Endothelial cell of umbilical vein (primary cell): ENCODE results near the gene GNG10. TPM values are rescaled to one million over a fixed set of nuclear protein-coding genes. Genes with fewer than 3 reads are reported as not detected.

Source experiments
- BruUV-seq: library from RNA; stranded (reverse); fragments of 400-500 nt; replicated peaks from 2 replicates; lab custom pipeline; 2021; lab: Mats Ljungman, UMichigan
- CTCF ChIA-PET: fragments of 300-600, 350-600 bp; sonication (Branson Sonifier 250); formaldehyde crosslinking; loops from one replicate; lab custom pipeline; 2021; ENCODE audit warnings: antibody characterized with exemption, inconsistent platforms; lab: Charles Lee
- POLR2A ChIA-PET: fragments of 300-600, 350-600 bp; sonication (Branson Sonifier 250); formaldehyde crosslinking; loops from one replicate; lab custom pipeline; 2021; ENCODE audit warnings: antibody characterized with exemption, inconsistent platforms; lab: Charles Lee
- DNase-seq: peaks from one replicate; pipeline ENCODE4 v3.0.0-alpha.2; 2011; ENCODE audit warnings: low read depth, low spot score
- FAIRE-seq: peaks from 2 replicates; lab custom pipeline; 2011; peaks lifted over from hg19 to GRCh38; lab: Jason Lieb, UNC
- H2AFZ ChIP-seq: 2 replicates; pipeline ENCODE4 v1.6.0; 2012; ENCODE audit warnings: low read depth, low read length, control low read depth, inconsistent platforms
- H3K27ac ChIP-seq: 2 replicates; pipeline ENCODE4 v1.5.1; 2011; ENCODE audit warnings: low read depth, mild to moderate bottlenecking, control low read depth, low read length, moderate library complexity; ENCODE audit not compliant: insufficient read depth
- H3K27me3 ChIP-seq, 2 experiments: 2 replicates each; pipeline versions ENCODE4 v1.6.0 to v1.6.1; 2011; ENCODE audit warnings: low read length in 2 of 2, mixed read lengths in 1 of 2; ENCODE audit not compliant: control insufficient read depth in 2 of 2, insufficient read depth in 2 of 2
- H3K36me3 ChIP-seq, 2 experiments: 2 replicates in 1 of 2; 3 replicates in 1 of 2; pipeline ENCODE4 v1.5.1; 2011; ENCODE audit warnings: low read length in 2 of 2, mild to moderate bottlenecking in 1 of 2, moderate library complexity in 1 of 2; ENCODE audit not compliant: control insufficient read depth in 2 of 2, insufficient read depth in 2 of 2; ENCODE audit errors: extremely low read depth in 1 of 2
- H3K4me1 ChIP-seq: 3 replicates; pipeline ENCODE4 v1.5.1; 2011; ENCODE audit warnings: mild to moderate bottlenecking, low read length; ENCODE audit not compliant: control insufficient read depth, insufficient read depth; ENCODE audit errors: extremely low read depth
- H3K4me2 ChIP-seq: 2 replicates; pipeline ENCODE4 v1.6.1; 2011; ENCODE audit warnings: low read length, control low read depth, mixed read lengths; ENCODE audit not compliant: insufficient read depth
- H3K4me3 ChIP-seq, 3 experiments: fragments of 200-600 bp in 1 of 3; sonication (generic), shearing (Covaris generic) in 1 of 3; replicated peaks in 1 of 3; 2 replicates each; pipeline ENCODE4 v1.5.1; 2011 to 2016; ENCODE audit warnings: control low read depth in 3 of 3, low read length in 3 of 3, mild to moderate bottlenecking in 2 of 3, inconsistent platforms in 1 of 3, low read depth in 1 of 3, moderate library complexity in 1 of 3; ENCODE audit not compliant: insufficient read depth in 1 of 3
- H3K79me2 ChIP-seq: 2 replicates; pipeline ENCODE4 v1.6.0; 2012; ENCODE audit warnings: low read length, inconsistent platforms; ENCODE audit not compliant: control insufficient read depth, insufficient read depth
- H3K9ac ChIP-seq: replicated peaks from 2 replicates; pipeline ENCODE3; 2011; ENCODE audit warnings: low read length, control low read depth; ENCODE audit not compliant: insufficient read depth; ENCODE audit errors: extremely low read depth
- H3K9me1 ChIP-seq: replicated peaks from 3 replicates; pipeline ENCODE4 v1.6.0; 2011; ENCODE audit warnings: mild to moderate bottlenecking, low read length; ENCODE audit not compliant: control insufficient read depth, insufficient read depth; ENCODE audit errors: extremely low read depth
- H3K9me3 ChIP-seq: replicated peaks from 2 replicates; pipeline ENCODE4 v1.5.1; 2012; ENCODE audit warnings: low read length, inconsistent platforms; ENCODE audit not compliant: control insufficient read depth, insufficient read depth
- H4K20me1 ChIP-seq: replicated peaks from 2 replicates; pipeline ENCODE3; 2011; ENCODE audit warnings: mild to moderate bottlenecking, low read length; ENCODE audit not compliant: control insufficient read depth, insufficient read depth; ENCODE audit errors: extremely low read depth
- CTCF ChIP-seq, 2 donors: IDR thresholded peaks; 1 replicate in 1 of 2; 2 replicates in 1 of 2; pipeline ENCODE4 v1.5.1; 2011; ENCODE audit warnings: low read length in 2 of 2, mild to moderate bottlenecking in 2 of 2, moderate library complexity in 2 of 2, control low read depth in 1 of 2, inconsistent platforms in 1 of 2, low read depth in 1 of 2; ENCODE audit not compliant: insufficient read depth in 1 of 2; ENCODE audit errors: extremely low read depth in 1 of 2
- EZH2 ChIP-seq: IDR thresholded peaks from 2 replicates; pipeline ENCODE4 v1.6.1; 2012; ENCODE audit warnings: borderline replicate concordance, low read depth, mild to moderate bottlenecking, moderate library complexity, low read length, inconsistent platforms; ENCODE audit not compliant: severe bottlenecking
- FOS ChIP-seq: IDR thresholded peaks from 2 replicates; pipeline ENCODE4 v1.6.1; 2011; ENCODE audit warnings: mild to moderate bottlenecking, low read length, moderate library complexity, borderline replicate concordance; ENCODE audit not compliant: insufficient read depth
- GATA2 ChIP-seq: IDR thresholded peaks from 2 replicates; pipeline ENCODE4 v1.7.0; 2011; ENCODE audit warnings: low read depth, mild to moderate bottlenecking, moderate library complexity, mixed read lengths, low read length; ENCODE audit not compliant: insufficient read length, insufficient read depth
- JUN ChIP-seq: IDR thresholded peaks from 2 replicates; pipeline ENCODE4 v1.6.1; 2011; ENCODE audit warnings: borderline replicate concordance, low read depth; ENCODE audit not compliant: insufficient read length, insufficient read depth
- MAX ChIP-seq: IDR thresholded peaks from 2 replicates; pipeline ENCODE4 v1.6.1; 2011; ENCODE audit not compliant: insufficient read depth, insufficient read length
- POLR2A ChIP-seq: IDR thresholded peaks from 2 replicates; pipeline ENCODE4 v1.6.1; 2012; ENCODE audit warnings: low read depth, mild to moderate bottlenecking, control low read depth, low read length
- POLR2AphosphoS5 ChIP-seq: IDR thresholded peaks from 2 replicates; pipeline ENCODE4 v1.6.1; 2012; ENCODE audit warnings: low read depth, mild to moderate bottlenecking, control low read depth, low read length, moderate library complexity; ENCODE audit not compliant: insufficient read depth
- dilution Hi-C: fragments of 300-500 bp; cut with MboI; formaldehyde crosslinking; loops from one replicate; pipeline ENCODE4 v1.15.0; 2019; ENCODE audit warnings: low sequenced_read_pairs; ENCODE audit not compliant: extremely low pct_ligation_motif_present
- intact Hi-C: fragments of 100-400 bp; cut with micrococcal nuclease; formaldehyde crosslinking; loops from one replicate; pipeline ENCODE4 v1.10.0; 2022
- polyA plus RNA-seq, 4 experiments: library from polyadenylated mRNA; depleted of rRNA in 3 of 4; stranded (reverse) in 3 of 4; unstranded in 1 of 4; fragments of >200 nt; gene quantifications; 2 replicates each; pipeline versions ENCODE4 v1.2.1 to v1.2.3, GENCODE V29; 2011 to 2012; ENCODE audit warnings: missing spikeins in 1 of 4
- total RNA-seq: library from RNA; stranded (reverse); gene quantifications from 2 replicates; pipeline ENCODE4 v1.2.3, GENCODE V29; 2021

The GNG10 gene
- total and polyA plus RNA-seq, 2 donors (not counting 3 experiments of a cell fraction or from before 2014, with no cell fraction given) = 31.9 to 33.0 TPM

GRCh38 chr9:111663301-111663823 is 2.0 kb downstream of the GNG10 start:
- POLR2A ChIA-PET = no interaction called here
- intact Hi-C loops = no loop called here
- no peaks in the 10 kb centered on the region for H3K9me1 ChIP-seq
- H3K4me2 ChIP-seq = no peak overlapping the region
- CTCF ChIA-PET = no interaction called here
- no peak overlapping the region for H3K4me3 ChIP-seq
- FAIRE-seq (no peak), DNase-seq (no peak)
- no peaks in the 10 kb centered on the region for H3K79me2 ChIP-seq
- H3K36me3 ChIP-seq = peaks cover 0 to 2% of the 10 kb centered on the region in 2 experiments
- H3K27me3 ChIP-seq = no peaks in the 10 kb centered on the region
- BruUV-seq = no TSS peak
- dilution Hi-C loops = no loop called here
- no peak overlapping the region for H3K9ac ChIP-seq
- no peak overlapping the region for H2AFZ ChIP-seq
- no peak overlapping the region for H3K27ac ChIP-seq
- TF ChIP-seq FOS = no peak
- no peak for TF ChIP-seq POLR2A
- no peak for TF ChIP-seq GATA2
- TF ChIP-seq EZH2 = no peak
- TF ChIP-seq JUN = no peak
- TF ChIP-seq MAX = no peak
- no peak for TF ChIP-seq POLR2AphosphoS5
- H4K20me1 ChIP-seq = no peaks in the 10 kb centered on the region
- H3K9me3 ChIP-seq = no peaks in the 10 kb centered on the region
- peaks cover 15% of the 10 kb centered on the region for H3K4me1 ChIP-seq

- Histone ChIP-seq H3K4me3 (no peak overlapping the region), H3K27ac (no peak overlapping the region), H3K79me2 (no peaks in the 10 kb centered on the region), H3K4me1 (no peaks in the 10 kb centered on the region), H4K20me1 (no peaks in the 10 kb centered on the region), H2AFZ (no peak overlapping the region), H3K9me1 (no peaks in the 10 kb centered on the region), H3K9ac (no peak overlapping the region), H3K9me3 (no peaks in the 10 kb centered on the region), H3K4me2 (no peak overlapping the region), H3K36me3 (peaks cover 0 to 2% of the 10 kb centered on the region in 2 experiments), H3K27me3 (no peaks in the 10 kb centered on the region)
- POLR2A ChIA-PET = interaction anchor here (0.8 kb wide), 1 partner anchor 711 kb away, joined by 3 read pairs; the partner anchor contains the start of gene HSDL2
- dilution Hi-C loops (no loop called here), intact Hi-C loops (no loop called here)
- DNase-seq (peak; percentile 59), FAIRE-seq (no peak)
- CTCF ChIA-PET = interaction anchor here (1.2 kb wide), 1 partner anchor 10 kb away, joined by 3 read pairs; no protein-coding TSS in a partner anchor
- peak; percentile 27 for TF ChIP-seq GATA2
- TF ChIP-seq CTCF (IDR thresholded peaks at IDR 0.05; ENCODE audit: extremely low read depth in 1 of 2, insufficient read depth in 1 of 2, low read depth in 1 of 2, low read length in 2 of 2) = no peak
- TF ChIP-seq JUN = peak; percentile 19
- no peak for TF ChIP-seq MAX
- no peak for TF ChIP-seq POLR2A
- no peak for TF ChIP-seq EZH2
- peak; percentile 34 for TF ChIP-seq FOS
- BruUV-seq = no TSS peak
Measured at GRCh38 chr9:111668026-111668573, 6.7 kb downstream of the GNG10 start.
